Activated effector memory CD4-positive, alpha-beta T cell treated with Interleukin-2 at 50 U/mL for 16 hours (primary cell): ENCODE results near the gene IFITM5.
"Not testable (repeated sequence)": the region's sequence is repeated elsewhere in the genome, so short reads cannot be mapped to it uniquely, and the experiment has no call there.

ENCODE experiments used
- DNase-seq: peaks from one replicate; pipeline ENCODE4 v3.0.0-alpha.2; 2020

The IFITM5 gene

GRCh38 chr11:327581-327923 lies 28.2 kb upstream of the IFITM5 start:
- DNase-seq = no peak

- peak; percentile 33 for DNase-seq
Measured at GRCh38 chr11:326842-327580, 27.7 kb upstream of the IFITM5 start.

- no peak for DNase-seq
Measured at GRCh38 chr11:326592-326841, 27.2 kb upstream of the IFITM5 start.

- no peak for DNase-seq
Measured at GRCh38 chr11:325796-326591, 26.7 kb upstream of the IFITM5 start.

- not testable (repeated sequence) for DNase-seq
Measured at GRCh38 chr11:324593-325517, 25.5 kb upstream of the IFITM5 start.

GRCh38 chr11:324156-324555 lies 24.8 kb upstream of the IFITM5 start:
- DNase-seq = no peak

GRCh38 chr11:319888-320273 lies 20.6 kb upstream of the IFITM5 start:
- DNase-seq = not testable (repeated sequence)

GRCh38 chr11:319121-319887 lies 20.0 kb upstream of the IFITM5 start:
- not testable (repeated sequence) for DNase-seq

- DNase-seq = not testable (repeated sequence)
Measured at GRCh38 chr11:318405-319120, 19.2 kb upstream of the IFITM5 start.

- not testable (repeated sequence) for DNase-seq
Measured at GRCh38 chr11:317668-318404, 18.5 kb upstream of the IFITM5 start.

- no peak for DNase-seq
Measured at GRCh38 chr11:316891-317301, 17.6 kb upstream of the IFITM5 start.

- no peak for DNase-seq
Measured at GRCh38 chr11:316031-316701, 16.8 kb upstream of the IFITM5 start.

- DNase-seq = no peak
Measured at GRCh38 chr11:315516-315994, 16.2 kb upstream of the IFITM5 start.

GRCh38 chr11:315051-315481 lies 15.7 kb upstream of the IFITM5 start:
- DNase-seq = no peak

GRCh38 chr11:314554-314875 lies 15.2 kb upstream of the IFITM5 start:
- DNase-seq = not testable (repeated sequence)

- peak; percentile 58 for DNase-seq
Measured at GRCh38 chr11:313787-314553, 14.6 kb upstream of the IFITM5 start, which contains the start of gene IFITM1. TSS of gene IFITM1 (plus strand) at chr11:314040. CDS start at chr11:314171, 131 bp downstream.

GRCh38 chr11:313304-313786 lies 14.0 kb upstream of the IFITM5 start:
- DNase-seq = no peak

- DNase-seq = no peak
Measured at GRCh38 chr11:312092-312816, 12.9 kb upstream of the IFITM5 start.
